HepG2 (cell line): ENCODE results near the gene ALDH3A2. TPM values are rescaled to one million over a fixed set of nuclear protein-coding genes. Genes with fewer than 3 reads are reported as not detected.

ENCODE experiments used
- FOXK2 ChIP-seq: fragments of 450-650 bp; IDR thresholded peaks from 2 replicates; pipeline ENCODE4 v1.6.1; 2016
- HOXD1 ChIP-seq: sonication (generic); formaldehyde crosslinking; IDR thresholded peaks from 2 replicates; pipeline ENCODE4 v1.5.0; 2020; ENCODE audit warnings: missing genetic modification reagents
- KDM5B ChIP-seq: sonication (generic); formaldehyde crosslinking; IDR thresholded peaks from 2 replicates; pipeline ENCODE4 v1.4.0; 2020; ENCODE audit warnings: missing genetic modification reagents, mild to moderate bottlenecking, borderline replicate concordance
- NPAS2 ChIP-seq: sonication (generic); formaldehyde crosslinking; IDR thresholded peaks from 2 replicates; pipeline ENCODE4 v1.8.0; 2022; ENCODE audit warnings: mild to moderate bottlenecking, missing genetic modification reagents, borderline replicate concordance
- PLRG1 ChIP-seq: fragments of 450-650 bp; conservative IDR thresholded peaks from 2 replicates; pipeline ENCODE4 v1.6.1; 2016
- RBM39 ChIP-seq: fragments of 200-400 bp; formaldehyde crosslinking; IDR thresholded peaks from one replicate; pipeline ENCODE4 v1.6.1; 2018; ENCODE audit warnings: antibody characterized with exemption, mild to moderate bottlenecking, low read depth, low read length; ENCODE audit not compliant: poor library complexity, severe bottlenecking
- SCMH1 ChIP-seq: sonication (generic); formaldehyde crosslinking; IDR thresholded peaks from 2 replicates; pipeline ENCODE4 v1.9.0; 2021; ENCODE audit warnings: missing genetic modification reagents, mild to moderate bottlenecking, borderline replicate concordance
- TGIF2 ChIP-seq: IDR thresholded peaks from 2 replicates; pipeline ENCODE4 v1.6.1; 2016; ENCODE audit warnings: control low read depth, missing compliant biosample characterization
- ZNF292 ChIP-seq: sonication (generic); formaldehyde crosslinking; IDR thresholded peaks from 2 replicates; pipeline ENCODE4 v1.8.1; 2022; ENCODE audit warnings: mild to moderate bottlenecking, low read depth, missing genetic modification reagents, borderline replicate concordance
- polyA plus RNA-seq, 8 experiments: library from polyadenylated mRNA; depleted of rRNA in 3 of 8; stranded (reverse) in 7 of 8; unstranded in 1 of 8; fragments of >200 nt; fragmentation: Illumina TruSeq in 4 of 8; extraction: Trizol in 4 of 8; gene quantifications; 2 replicates each; pipeline versions ENCODE4 v1.2.1 to v1.2.3, GENCODE V29; 2011 to 2016; ENCODE audit warnings: low read depth in 4 of 8, missing spikeins in 1 of 8, mixed read lengths in 1 of 8; ENCODE audit not compliant: insufficient read depth in 1 of 8
- total RNA-seq, 5 experiments: library from RNA; depleted of rRNA; stranded (reverse); fragments of >200 nt; fragmentation: Illumina TruSeq; extraction: Trizol; gene quantifications; 2 replicates each; pipeline ENCODE4 v1.2.3, GENCODE V29; 2016; ENCODE audit warnings: low read depth in 1 of 5
- TF ChIP-seq, protein P1 (sequence below): sonication (generic); formaldehyde crosslinking; IDR thresholded peaks from 2 replicates; pipeline ENCODE4 v1.5.0; 2020; ENCODE audit warnings: mild to moderate bottlenecking, missing genetic modification reagents
- TF ChIP-seq, protein P2 (sequence below), 2 experiments: sonication (generic) in 1 of 2; formaldehyde crosslinking in 1 of 2; IDR thresholded peaks; 2 replicates each; pipeline versions ENCODE4 v1.6.1 to v1.9.0; 2014 to 2022; ENCODE audit warnings: antibody characterized with exemption in 1 of 2, borderline replicate concordance in 1 of 2, inconsistent platforms in 1 of 2, low read depth in 1 of 2, missing genetic modification reagents in 1 of 2
- TF ChIP-seq, protein P3 (sequence below): sonication (generic); formaldehyde crosslinking; conservative IDR thresholded peaks from 2 replicates; pipeline ENCODE4 v1.8.0; 2022; ENCODE audit warnings: mild to moderate bottlenecking, moderate library complexity, missing genetic modification reagents
- TF ChIP-seq, protein P4 (sequence below): sonication (generic); formaldehyde crosslinking; IDR thresholded peaks from 2 replicates; pipeline ENCODE4 v1.4.0; 2020; ENCODE audit warnings: mild to moderate bottlenecking, missing genetic modification reagents, borderline replicate concordance

ALDH3A2 gene
- total and polyA plus RNA-seq, 2 of the 13 experiments (the other 11 are each of a cell fraction or from before 2014, with no cell fraction given), result 80.8 to 180 TPM

DNA sequence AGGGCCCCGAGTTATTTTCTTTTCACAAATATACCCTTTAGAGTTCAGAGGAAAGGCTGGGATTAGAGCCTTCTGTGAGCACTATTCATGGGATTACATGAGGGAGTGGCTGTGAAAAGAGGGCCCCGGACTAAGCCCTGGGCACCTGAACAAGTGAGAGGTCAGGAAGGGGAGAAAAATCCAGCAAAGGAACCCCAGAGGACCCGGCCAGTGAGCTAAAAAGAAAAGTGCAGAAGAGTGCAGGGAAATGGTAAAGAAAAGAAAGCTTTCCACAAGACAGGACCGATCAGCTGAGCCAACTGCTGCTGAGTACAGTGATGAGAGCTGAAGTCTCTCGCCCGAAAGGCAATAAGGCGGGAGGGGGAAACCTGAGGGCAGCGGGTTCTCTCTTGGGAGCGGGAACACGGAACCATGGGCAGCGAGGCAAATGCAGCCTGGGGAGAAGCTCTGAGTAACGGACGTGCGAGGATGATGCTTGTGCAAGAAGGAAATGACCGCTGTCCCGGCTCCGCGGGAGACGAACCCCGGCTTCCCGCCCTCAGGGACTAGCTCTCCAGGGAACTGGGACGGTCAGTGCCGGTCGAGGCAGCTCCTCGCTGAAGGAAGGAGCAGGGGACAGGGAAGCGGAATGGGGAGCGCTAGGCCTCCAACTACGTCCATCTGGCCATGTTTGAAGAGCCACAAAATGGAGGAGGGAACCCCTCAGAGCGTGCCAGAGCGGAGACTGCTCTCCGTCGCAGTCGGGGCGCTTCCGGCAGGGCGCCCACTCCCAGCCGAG, 665 bp upstream of the ALDH3A2 start (continued):
- TF ChIP-seq, protein P1, sequence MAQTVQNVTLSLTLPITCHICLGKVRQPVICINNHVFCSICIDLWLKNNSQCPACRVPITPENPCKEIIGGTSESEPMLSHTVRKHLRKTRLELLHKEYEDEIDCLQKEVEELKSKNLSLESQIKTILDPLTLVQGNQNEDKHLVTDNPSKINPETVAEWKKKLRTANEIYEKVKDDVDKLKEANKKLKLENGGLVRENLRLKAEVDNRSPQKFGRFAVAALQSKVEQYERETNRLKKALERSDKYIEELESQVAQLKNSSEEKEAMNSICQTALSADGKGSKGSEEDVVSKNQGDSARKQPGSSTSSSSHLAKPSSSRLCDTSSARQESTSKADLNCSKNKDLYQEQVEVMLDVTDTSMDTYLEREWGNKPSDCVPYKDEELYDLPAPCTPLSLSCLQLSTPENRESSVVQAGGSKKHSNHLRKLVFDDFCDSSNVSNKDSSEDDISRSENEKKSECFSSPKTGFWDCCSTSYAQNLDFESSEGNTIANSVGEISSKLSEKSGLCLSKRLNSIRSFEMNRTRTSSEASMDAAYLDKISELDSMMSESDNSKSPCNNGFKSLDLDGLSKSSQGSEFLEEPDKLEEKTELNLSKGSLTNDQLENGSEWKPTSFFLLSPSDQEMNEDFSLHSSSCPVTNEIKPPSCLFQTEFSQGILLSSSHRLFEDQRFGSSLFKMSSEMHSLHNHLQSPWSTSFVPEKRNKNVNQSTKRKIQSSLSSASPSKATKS (CRISPR knock-in tag), result no peak; the same call in 1 of the 2 replicates
- TF ChIP-seq KDM5B (CRISPR knock-in tag) (no peak), ZNF292 (CRISPR knock-in tag) (no peak), SCMH1 (CRISPR knock-in tag) (no peak), FOXK2 (no peak), HOXD1 (no peak), NPAS2 (no peak), RBM39 (no peak), TGIF2 (CRISPR knock-in tag) (no peak), PLRG1 (no peak)
- TF ChIP-seq, protein P2, sequence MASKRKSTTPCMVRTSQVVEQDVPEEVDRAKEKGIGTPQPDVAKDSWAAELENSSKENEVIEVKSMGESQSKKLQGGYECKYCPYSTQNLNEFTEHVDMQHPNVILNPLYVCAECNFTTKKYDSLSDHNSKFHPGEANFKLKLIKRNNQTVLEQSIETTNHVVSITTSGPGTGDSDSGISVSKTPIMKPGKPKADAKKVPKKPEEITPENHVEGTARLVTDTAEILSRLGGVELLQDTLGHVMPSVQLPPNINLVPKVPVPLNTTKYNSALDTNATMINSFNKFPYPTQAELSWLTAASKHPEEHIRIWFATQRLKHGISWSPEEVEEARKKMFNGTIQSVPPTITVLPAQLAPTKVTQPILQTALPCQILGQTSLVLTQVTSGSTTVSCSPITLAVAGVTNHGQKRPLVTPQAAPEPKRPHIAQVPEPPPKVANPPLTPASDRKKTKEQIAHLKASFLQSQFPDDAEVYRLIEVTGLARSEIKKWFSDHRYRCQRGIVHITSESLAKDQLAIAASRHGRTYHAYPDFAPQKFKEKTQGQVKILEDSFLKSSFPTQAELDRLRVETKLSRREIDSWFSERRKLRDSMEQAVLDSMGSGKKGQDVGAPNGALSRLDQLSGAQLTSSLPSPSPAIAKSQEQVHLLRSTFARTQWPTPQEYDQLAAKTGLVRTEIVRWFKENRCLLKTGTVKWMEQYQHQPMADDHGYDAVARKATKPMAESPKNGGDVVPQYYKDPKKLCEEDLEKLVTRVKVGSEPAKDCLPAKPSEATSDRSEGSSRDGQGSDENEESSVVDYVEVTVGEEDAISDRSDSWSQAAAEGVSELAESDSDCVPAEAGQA (IDR thresholded peaks at IDR 0.05; ENCODE audit: low read depth), result peak; percentile 37
- TF ChIP-seq, protein P2 (CRISPR knock-in tag; IDR thresholded peaks at IDR 0.05; ENCODE audit: borderline replicate concordance), result no peak; the same call in 1 of the 2 replicates
- TF ChIP-seq, protein P3, sequence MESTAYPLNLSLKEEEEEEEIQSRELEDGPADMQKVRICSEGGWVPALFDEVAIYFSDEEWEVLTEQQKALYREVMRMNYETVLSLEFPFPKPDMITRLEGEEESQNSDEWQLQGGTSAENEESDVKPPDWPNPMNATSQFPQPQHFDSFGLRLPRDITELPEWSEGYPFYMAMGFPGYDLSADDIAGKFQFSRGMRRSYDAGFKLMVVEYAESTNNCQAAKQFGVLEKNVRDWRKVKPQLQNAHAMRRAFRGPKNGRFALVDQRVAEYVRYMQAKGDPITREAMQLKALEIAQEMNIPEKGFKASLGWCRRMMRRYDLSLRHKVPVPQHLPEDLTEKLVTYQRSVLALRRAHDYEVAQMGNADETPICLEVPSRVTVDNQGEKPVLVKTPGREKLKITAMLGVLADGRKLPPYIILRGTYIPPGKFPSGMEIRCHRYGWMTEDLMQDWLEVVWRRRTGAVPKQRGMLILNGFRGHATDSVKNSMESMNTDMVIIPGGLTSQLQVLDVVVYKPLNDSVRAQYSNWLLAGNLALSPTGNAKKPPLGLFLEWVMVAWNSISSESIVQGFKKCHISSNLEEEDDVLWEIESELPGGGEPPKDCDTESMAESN (CRISPR knock-in tag), result no peak
- TF ChIP-seq, protein P4, sequence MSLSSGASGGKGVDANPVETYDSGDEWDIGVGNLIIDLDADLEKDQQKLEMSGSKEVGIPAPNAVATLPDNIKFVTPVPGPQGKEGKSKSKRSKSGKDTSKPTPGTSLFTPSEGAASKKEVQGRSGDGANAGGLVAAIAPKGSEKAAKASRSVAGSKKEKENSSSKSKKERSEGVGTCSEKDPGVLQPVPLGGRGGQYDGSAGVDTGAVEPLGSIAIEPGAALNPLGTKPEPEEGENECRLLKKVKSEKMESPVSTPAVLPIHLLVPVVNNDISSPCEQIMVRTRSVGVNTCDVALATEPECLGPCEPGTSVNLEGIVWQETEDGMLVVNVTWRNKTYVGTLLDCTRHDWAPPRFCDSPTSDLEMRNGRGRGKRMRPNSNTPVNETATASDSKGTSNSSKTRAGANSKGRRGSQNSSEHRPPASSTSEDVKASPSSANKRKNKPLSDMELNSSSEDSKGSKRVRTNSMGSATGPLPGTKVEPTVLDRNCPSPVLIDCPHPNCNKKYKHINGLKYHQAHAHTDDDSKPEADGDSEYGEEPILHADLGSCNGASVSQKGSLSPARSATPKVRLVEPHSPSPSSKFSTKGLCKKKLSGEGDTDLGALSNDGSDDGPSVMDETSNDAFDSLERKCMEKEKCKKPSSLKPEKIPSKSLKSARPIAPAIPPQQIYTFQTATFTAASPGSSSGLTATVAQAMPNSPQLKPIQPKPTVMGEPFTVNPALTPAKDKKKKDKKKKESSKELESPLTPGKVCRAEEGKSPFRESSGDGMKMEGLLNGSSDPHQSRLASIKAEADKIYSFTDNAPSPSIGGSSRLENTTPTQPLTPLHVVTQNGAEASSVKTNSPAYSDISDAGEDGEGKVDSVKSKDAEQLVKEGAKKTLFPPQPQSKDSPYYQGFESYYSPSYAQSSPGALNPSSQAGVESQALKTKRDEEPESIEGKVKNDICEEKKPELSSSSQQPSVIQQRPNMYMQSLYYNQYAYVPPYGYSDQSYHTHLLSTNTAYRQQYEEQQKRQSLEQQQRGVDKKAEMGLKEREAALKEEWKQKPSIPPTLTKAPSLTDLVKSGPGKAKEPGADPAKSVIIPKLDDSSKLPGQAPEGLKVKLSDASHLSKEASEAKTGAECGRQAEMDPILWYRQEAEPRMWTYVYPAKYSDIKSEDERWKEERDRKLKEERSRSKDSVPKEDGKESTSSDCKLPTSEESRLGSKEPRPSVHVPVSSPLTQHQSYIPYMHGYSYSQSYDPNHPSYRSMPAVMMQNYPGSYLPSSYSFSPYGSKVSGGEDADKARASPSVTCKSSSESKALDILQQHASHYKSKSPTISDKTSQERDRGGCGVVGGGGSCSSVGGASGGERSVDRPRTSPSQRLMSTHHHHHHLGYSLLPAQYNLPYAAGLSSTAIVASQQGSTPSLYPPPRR (CRISPR knock-in tag), result no peak
